Endothelial cell (in vitro differentiated cells): Measurements from ENCODE around the gene PRRT4. TPM values are rescaled to one million over a fixed set of nuclear protein-coding genes. Genes with fewer than 3 reads are reported as not detected.

Source experiments
- DNase-seq: peaks from one replicate; pipeline ENCODE4 v3.0.0; 2021; ENCODE audit warnings: low spot score
- H3K27ac Mint-ChIP-seq: one replicate; pipeline ENCODE4 v1.8.0; 2021; ENCODE audit warnings: mixed read lengths, inconsistent platforms; ENCODE audit not compliant: unreplicated experiment
- H3K27me3 Mint-ChIP-seq: one replicate; pipeline ENCODE4 v1.8.0; 2021; ENCODE audit warnings: mild to moderate bottlenecking, moderate library complexity, mixed read lengths, inconsistent platforms; ENCODE audit not compliant: unreplicated experiment
- H3K36me3 Mint-ChIP-seq: one replicate; pipeline ENCODE4 v1.8.0; 2021; ENCODE audit warnings: mild to moderate bottlenecking, low read depth, mixed read lengths, inconsistent platforms; ENCODE audit not compliant: unreplicated experiment
- H3K4me1 Mint-ChIP-seq: one replicate; pipeline ENCODE4 v1.8.0; 2021; ENCODE audit warnings: mild to moderate bottlenecking, mixed read lengths, inconsistent platforms; ENCODE audit not compliant: unreplicated experiment
- H3K4me3 Mint-ChIP-seq: one replicate; pipeline ENCODE4 v1.8.0; 2021; ENCODE audit warnings: mild to moderate bottlenecking, mixed read lengths, inconsistent platforms; ENCODE audit not compliant: unreplicated experiment
- H3K9me3 Mint-ChIP-seq: one replicate; pipeline ENCODE4 v1.8.0; 2021; ENCODE audit warnings: mixed read lengths, inconsistent platforms; ENCODE audit not compliant: unreplicated experiment
- CTCF ChIP-seq: fragments of 200-600 bp; sonication (generic); IDR thresholded peaks from one replicate; pipeline ENCODE4 v1.5.0; 2021; ENCODE audit warnings: antibody characterized with exemption; ENCODE audit not compliant: unreplicated experiment
- total RNA-seq: library from RNA; stranded (reverse); fragmentation: NEBNext Ultra II Directional; extraction: Animal tissue kit (Norgen Biotek cat#: 25700); gene quantifications from one replicate; pipeline ENCODE4 v1.2.1, GENCODE V29; 2021; ENCODE audit not compliant: unreplicated experiment

The PRRT4 gene
- total RNA-seq, 1 donor from 2014 or later = 10.8 TPM

- Mint-ChIP-seq H3K27ac (no peak overlapping the region), H3K27me3 (peaks cover 25% of the 10 kb centered on the region)
These were observed 43.5 kb upstream of the PRRT4 start for GRCh38 chr7:128404886-128405470.

GRCh38 chr7:128404143-128404681, 42.7 kb upstream of the PRRT4 start:
- DNase-seq = no peak
- TF ChIP-seq CTCF = no peak
- Mint-ChIP-seq H3K36me3 (no peaks in the 10 kb centered on the region), H3K27me3 (peaks cover 25% of the 10 kb centered on the region), H3K4me3 (peak overlapping the region; percentile 67), H3K27ac (no peak overlapping the region), H3K9me3 (no peaks in the 10 kb centered on the region), H3K4me1 (peaks cover 10% of the 10 kb centered on the region)

More at GRCh38 chr7:128404886-128405470, 43.5 kb upstream of the PRRT4 start:
- Mint-ChIP-seq H3K36me3 (no peaks in the 10 kb centered on the region), H3K4me1 (peaks cover 11% of the 10 kb centered on the region), H3K9me3 (no peaks in the 10 kb centered on the region), H3K4me3 (peak overlapping the region; percentile 77)
- no peak for TF ChIP-seq CTCF
- DNase-seq = no peak

- H3K4me1 Mint-ChIP-seq = peaks cover 7% of the 10 kb centered on the region
- no peaks in the 10 kb centered on the region for H3K36me3 Mint-ChIP-seq
- DNase-seq = no peak
- TF ChIP-seq CTCF = no peak
- H3K27ac Mint-ChIP-seq = no peak overlapping the region
- peaks cover 23% of the 10 kb centered on the region for H3K27me3 Mint-ChIP-seq
- H3K9me3 Mint-ChIP-seq = no peaks in the 10 kb centered on the region
- H3K4me3 Mint-ChIP-seq = no peak overlapping the region
These were observed 42.2 kb upstream of the PRRT4 start for GRCh38 chr7:128403676-128404075.

- H3K27me3 Mint-ChIP-seq = peaks cover 18% of the 10 kb centered on the region
- no peak overlapping the region for H3K27ac Mint-ChIP-seq
- no peaks in the 10 kb centered on the region for H3K36me3 Mint-ChIP-seq
- no peak overlapping the region for H3K4me3 Mint-ChIP-seq
- DNase-seq = no peak
- no peaks in the 10 kb centered on the region for H3K4me1 Mint-ChIP-seq
- no peaks in the 10 kb centered on the region for H3K9me3 Mint-ChIP-seq
- no peak for TF ChIP-seq CTCF
These were observed 40.9 kb upstream of the PRRT4 start for GRCh38 chr7:128402356-128402755.

GRCh38 chr7:128400566-128400965, 39.1 kb upstream of the PRRT4 start:
- no peak for TF ChIP-seq CTCF
- Mint-ChIP-seq H3K36me3 (peaks cover 5% of the 10 kb centered on the region), H3K9me3 (no peaks in the 10 kb centered on the region), H3K4me1 (no peaks in the 10 kb centered on the region), H3K27me3 (peaks cover 16% of the 10 kb centered on the region), H3K4me3 (no peak overlapping the region), H3K27ac (no peak overlapping the region)
- no peak for DNase-seq
